HK-2 (cell line): Measurements from ENCODE around the gene FGD5.

ENCODE experiments used
- DNase-seq: peaks from one replicate; pipeline ENCODE4 v3.0.0-alpha.2; 2018; ENCODE audit not compliant: unreplicated experiment

The FGD5 gene

GRCh38 chr3:14980689-14981088 lies 161.9 kb downstream of the FGD5 start:
- no peak for DNase-seq
